ENCODE measurements around the gene GJD4.
A peak's percentile ranks its signal among the peaks of the same experiment; 100 is the strongest.

Gene GJD4

GRCh38 chr10:35640951-35641675, 36.0 kb downstream of the GJD4 start:
- no peak for TF ChIP-seq CTCF (IDR thresholded peaks at IDR 0.05; ENCODE audit: low read depth, low read length)
- H3K4me3 ChIP-seq (ENCODE audit: low read depth, low read length) = peak overlapping the region; percentile 73

DNA sequence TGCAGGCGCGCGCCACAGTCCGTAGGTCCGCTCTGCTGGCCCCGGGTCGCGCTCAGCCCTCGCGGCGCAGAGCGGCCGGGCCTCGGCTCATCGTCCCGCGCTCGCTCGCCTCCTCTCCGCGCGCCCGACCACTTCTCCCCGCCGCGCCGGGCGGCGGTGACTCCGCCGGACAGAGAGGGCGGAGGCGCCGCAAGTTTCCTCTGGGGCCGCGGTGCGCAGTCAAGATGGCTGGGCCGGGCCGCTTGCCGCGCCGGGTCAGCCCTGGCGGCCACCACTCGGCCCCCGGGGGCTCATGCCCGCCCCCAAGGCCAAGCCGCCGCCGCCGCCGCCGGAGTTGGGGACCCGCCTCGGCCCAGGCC, 36.5 kb downstream of the GJD4 start:
- peak overlapping the region; percentile 73 for H3K4me3 ChIP-seq (ENCODE audit: low read depth, low read length)
- no peak for TF ChIP-seq CTCF (IDR thresholded peaks at IDR 0.05; ENCODE audit: low read depth, low read length)

DNA sequence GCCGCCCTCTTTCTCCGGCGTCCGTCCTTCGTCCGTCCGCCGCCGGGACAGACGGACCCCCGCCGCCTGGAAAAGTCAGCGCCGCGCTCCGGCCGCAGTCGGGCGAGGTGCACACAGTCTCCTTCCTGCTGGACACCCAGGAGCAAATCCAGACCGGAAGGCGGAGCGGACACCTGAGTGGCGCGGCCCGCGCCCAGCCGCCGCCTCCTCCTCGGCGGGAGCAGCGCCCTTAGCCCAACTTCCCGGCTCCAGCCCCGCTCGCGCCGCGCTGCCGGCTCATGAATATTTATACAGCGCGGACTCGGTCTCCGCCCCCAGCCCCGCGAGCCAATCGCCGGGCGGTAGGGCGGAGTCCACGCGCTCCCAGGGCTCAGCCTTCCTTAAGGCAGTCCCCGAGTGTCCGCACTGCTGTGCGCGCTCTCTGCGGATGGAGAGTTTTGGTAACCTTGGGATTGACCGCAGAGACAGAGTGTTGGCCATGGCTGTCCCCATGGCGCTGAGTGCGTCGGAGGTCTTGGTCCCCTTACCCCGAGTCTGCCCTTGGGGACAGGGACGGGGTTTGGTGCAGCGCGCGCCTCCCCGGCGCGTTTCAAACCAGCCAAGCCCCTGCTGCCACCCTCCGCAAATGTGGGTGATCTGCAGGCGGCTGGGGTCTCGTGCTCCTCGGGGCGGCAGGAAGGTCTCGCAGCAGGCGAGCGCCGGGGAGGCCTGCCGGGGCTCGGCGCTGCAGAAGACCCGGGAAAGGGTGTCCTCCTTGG, 37.1 kb downstream of the GJD4 start, which contains the start of gene FZD8:
FZD8 (minus strand) TSS at position 262 of the 758 bp plus-strand sequence. CDS start 867 bp downstream, outside the sequence.
- TF ChIP-seq CTCF (IDR thresholded peaks at IDR 0.05; ENCODE audit: low read depth, low read length) = no peak
- H3K4me3 ChIP-seq (ENCODE audit: low read depth, low read length) = peak within 1 kb of the TSS; percentile 73

DNA sequence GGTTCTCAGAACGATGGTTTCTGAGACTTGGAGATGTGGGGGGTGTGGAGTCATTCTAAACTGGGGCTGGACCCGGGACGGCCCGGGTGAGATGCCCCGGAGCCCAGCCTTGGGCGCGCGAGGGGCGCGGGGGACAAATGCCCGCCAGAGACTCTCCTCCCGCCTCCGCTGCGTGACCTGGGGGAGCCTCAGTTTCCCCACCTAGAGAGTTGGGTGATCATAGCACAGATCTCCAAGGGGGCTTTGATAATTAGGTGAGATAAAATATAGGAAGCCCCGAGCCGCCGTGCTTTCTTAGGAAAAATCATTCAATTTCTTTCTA, 37.6 kb downstream of the GJD4 start:
- H3K4me3 ChIP-seq (ENCODE audit: low read depth, low read length) = peak overlapping the region; percentile 73
- no peak for TF ChIP-seq CTCF (IDR thresholded peaks at IDR 0.05; ENCODE audit: low read depth, low read length)

- H3K4me3 ChIP-seq (ENCODE audit: low read depth, low read length) = peak overlapping the region; percentile 73
- TF ChIP-seq CTCF (IDR thresholded peaks at IDR 0.05; ENCODE audit: low read depth, low read length) = no peak
Observed at GRCh38 chr10:35643151-35644049, 38.3 kb downstream of the GJD4 start.

- no peak for TF ChIP-seq CTCF (IDR thresholded peaks at IDR 0.05; ENCODE audit: low read depth, low read length)
- peak overlapping the region; percentile 73 for H3K4me3 ChIP-seq (ENCODE audit: low read depth, low read length)
Observed at GRCh38 chr10:35644050-35644950, 39.2 kb downstream of the GJD4 start.
